Measurements from ENCODE around the gene DOK6.

The DOK6 gene

DNA sequence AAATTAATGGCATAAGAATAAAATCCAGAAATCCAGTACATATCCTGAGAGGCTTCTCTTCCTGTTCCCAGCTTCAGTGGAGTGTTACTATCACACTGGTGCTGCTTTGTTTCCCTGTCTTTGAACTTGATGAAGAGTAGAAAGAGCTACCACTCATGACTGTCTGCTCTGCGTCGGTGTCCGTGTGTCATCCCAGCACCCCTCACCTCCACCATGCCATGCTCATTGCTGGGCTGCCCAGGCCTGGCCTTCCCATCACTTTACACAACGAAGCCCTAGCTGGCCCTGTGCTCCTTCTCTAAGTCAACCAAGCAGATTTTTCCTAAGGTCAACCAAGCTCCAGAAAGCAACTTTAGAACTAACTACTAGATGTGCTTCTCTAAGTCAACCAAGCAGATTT is 215.4 kb downstream of the DOK6 start:
- H3K27me3 ChIP-seq (ENCODE audit: low read depth, low read length) = no peaks in the 10 kb centered on the region
- no peaks in the 10 kb centered on the region for H3K36me3 ChIP-seq (replicated peaks; ENCODE audit: low read depth, low read length)
- no peaks in the 10 kb centered on the region for H3K4me1 ChIP-seq (ENCODE audit: low read length)
- no peak overlapping the region for H3K27ac ChIP-seq (ENCODE audit: low read length)
- no peaks in the 10 kb centered on the region for H3K79me2 ChIP-seq (ENCODE audit: low read length)
- no peak overlapping the region for H3K4me2 ChIP-seq (ENCODE audit: low read length)
- H4K20me1 ChIP-seq (ENCODE audit: insufficient read depth, low read length) = no peaks in the 10 kb centered on the region
- no peak overlapping the region for H3K4me3 ChIP-seq (ENCODE audit: low read length)
- H2AFZ ChIP-seq (ENCODE audit: low read depth, low read length) = no peak overlapping the region
- TF ChIP-seq, protein P1, sequence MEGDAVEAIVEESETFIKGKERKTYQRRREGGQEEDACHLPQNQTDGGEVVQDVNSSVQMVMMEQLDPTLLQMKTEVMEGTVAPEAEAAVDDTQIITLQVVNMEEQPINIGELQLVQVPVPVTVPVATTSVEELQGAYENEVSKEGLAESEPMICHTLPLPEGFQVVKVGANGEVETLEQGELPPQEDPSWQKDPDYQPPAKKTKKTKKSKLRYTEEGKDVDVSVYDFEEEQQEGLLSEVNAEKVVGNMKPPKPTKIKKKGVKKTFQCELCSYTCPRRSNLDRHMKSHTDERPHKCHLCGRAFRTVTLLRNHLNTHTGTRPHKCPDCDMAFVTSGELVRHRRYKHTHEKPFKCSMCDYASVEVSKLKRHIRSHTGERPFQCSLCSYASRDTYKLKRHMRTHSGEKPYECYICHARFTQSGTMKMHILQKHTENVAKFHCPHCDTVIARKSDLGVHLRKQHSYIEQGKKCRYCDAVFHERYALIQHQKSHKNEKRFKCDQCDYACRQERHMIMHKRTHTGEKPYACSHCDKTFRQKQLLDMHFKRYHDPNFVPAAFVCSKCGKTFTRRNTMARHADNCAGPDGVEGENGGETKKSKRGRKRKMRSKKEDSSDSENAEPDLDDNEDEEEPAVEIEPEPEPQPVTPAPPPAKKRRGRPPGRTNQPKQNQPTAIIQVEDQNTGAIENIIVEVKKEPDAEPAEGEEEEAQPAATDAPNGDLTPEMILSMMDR (IDR thresholded peaks at IDR 0.05; ENCODE audit: low read depth, low read length) = no peak
- no peak for TF ChIP-seq EZH2phosphoT487 (IDR thresholded peaks at IDR 0.05; ENCODE audit: low read depth)
- no peak overlapping the region for H3K9ac ChIP-seq (ENCODE audit: low read length)
- no peaks in the 10 kb centered on the region for H3K9me3 ChIP-seq (ENCODE audit: insufficient read depth, low read length)

DNA sequence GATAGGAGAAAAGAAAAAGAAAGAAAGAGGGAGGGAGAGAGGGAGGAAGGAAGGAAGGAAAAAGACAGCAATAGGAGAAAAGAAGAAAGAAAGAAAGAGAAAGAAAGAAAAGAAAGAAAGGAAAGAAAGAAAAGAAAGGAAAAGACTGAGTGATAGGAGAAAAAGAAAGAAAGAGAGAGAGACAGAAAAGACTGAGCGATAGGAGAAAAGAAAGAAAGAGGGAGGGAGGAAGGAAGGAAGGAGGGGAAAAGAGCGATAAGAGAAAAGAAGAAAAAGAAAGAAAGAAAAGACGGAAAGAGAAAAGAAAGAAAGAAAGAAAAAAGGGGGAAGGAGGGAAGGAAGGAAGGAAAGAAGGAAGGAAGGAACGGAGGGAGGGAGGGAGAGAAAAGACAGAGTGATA is 216.7 kb downstream of the DOK6 start:
- Histone ChIP-seq H3K4me1 (ENCODE audit: low read length) (no peaks in the 10 kb centered on the region), H3K4me3 (ENCODE audit: low read length) (no peak overlapping the region), H3K36me3 (replicated peaks; ENCODE audit: low read depth, low read length) (no peaks in the 10 kb centered on the region), H3K9ac (ENCODE audit: low read length) (no peak overlapping the region), H3K27ac (ENCODE audit: low read length) (no peak overlapping the region), H3K79me2 (ENCODE audit: low read length) (no peaks in the 10 kb centered on the region), H2AFZ (ENCODE audit: low read depth, low read length) (no peak overlapping the region), H3K27me3 (ENCODE audit: low read depth, low read length) (no peaks in the 10 kb centered on the region), H4K20me1 (ENCODE audit: insufficient read depth, low read length) (no peaks in the 10 kb centered on the region), H3K9me3 (ENCODE audit: insufficient read depth, low read length) (no peaks in the 10 kb centered on the region), H3K4me2 (ENCODE audit: low read length) (no peak overlapping the region)
- TF ChIP-seq, protein P1 (IDR thresholded peaks at IDR 0.05; ENCODE audit: low read depth, low read length) = no peak
- no peak for TF ChIP-seq EZH2phosphoT487 (IDR thresholded peaks at IDR 0.05; ENCODE audit: low read depth)

DNA sequence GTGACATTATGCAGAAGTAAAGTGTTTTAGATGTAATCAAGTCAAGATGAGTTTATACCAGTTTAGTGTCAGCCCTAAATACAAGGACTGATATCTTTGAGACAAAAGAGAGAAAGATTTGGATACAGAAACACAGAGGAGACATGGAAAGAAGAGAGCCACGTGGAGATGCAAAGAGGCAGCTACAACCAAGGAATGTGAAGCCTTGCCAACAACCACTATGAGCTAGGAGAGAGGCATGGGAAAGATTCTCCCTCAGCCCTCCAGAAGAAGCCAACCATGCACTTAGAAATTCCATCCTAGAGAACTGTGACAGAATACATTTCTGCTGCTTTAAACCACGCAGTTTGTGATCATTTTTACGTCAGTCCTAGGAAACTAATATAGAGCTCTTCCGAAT is 217.2 kb downstream of the DOK6 start:
- Histone ChIP-seq H3K27ac (ENCODE audit: low read length) (no peak overlapping the region), H3K9me3 (ENCODE audit: insufficient read depth, low read length) (no peaks in the 10 kb centered on the region), H4K20me1 (ENCODE audit: insufficient read depth, low read length) (no peaks in the 10 kb centered on the region), H3K36me3 (replicated peaks; ENCODE audit: low read depth, low read length) (no peaks in the 10 kb centered on the region), H3K4me2 (ENCODE audit: low read length) (no peak overlapping the region), H3K27me3 (ENCODE audit: low read depth, low read length) (no peaks in the 10 kb centered on the region), H3K4me3 (ENCODE audit: low read length) (no peak overlapping the region), H3K4me1 (ENCODE audit: low read length) (no peaks in the 10 kb centered on the region), H2AFZ (ENCODE audit: low read depth, low read length) (no peak overlapping the region), H3K79me2 (ENCODE audit: low read length) (no peaks in the 10 kb centered on the region), H3K9ac (ENCODE audit: low read length) (no peak overlapping the region)
- no peak for TF ChIP-seq EZH2phosphoT487 (IDR thresholded peaks at IDR 0.05; ENCODE audit: low read depth)
- TF ChIP-seq, protein P1 (IDR thresholded peaks at IDR 0.05; ENCODE audit: low read depth, low read length) = no peak

DNA sequence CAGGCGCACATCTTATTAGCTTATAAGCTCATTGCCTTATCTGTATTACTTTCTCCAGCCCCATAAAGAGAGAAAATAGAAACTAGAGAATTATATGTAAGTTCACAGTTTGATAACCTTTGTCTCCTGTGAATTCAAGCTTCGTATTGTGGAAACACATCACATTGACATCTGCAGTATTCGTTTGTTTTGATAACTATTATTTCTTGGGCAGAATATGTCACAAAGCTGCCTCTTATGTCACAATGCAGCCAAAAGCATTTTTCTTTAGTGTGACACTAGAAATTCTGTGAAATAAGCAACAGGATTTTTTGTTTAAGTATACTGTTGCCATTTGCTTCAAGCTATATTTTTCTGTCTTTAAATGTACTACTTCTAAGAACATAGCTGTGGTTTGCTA is 221.5 kb downstream of the DOK6 start:
- TF ChIP-seq, protein P1 (IDR thresholded peaks at IDR 0.05; ENCODE audit: low read depth, low read length) = no peak
- TF ChIP-seq EZH2phosphoT487 (IDR thresholded peaks at IDR 0.05; ENCODE audit: low read depth) = no peak
- 0 out of 2 replicates have a peak overlapping the region, but pooled peaks have one; percentile 5 for H2AFZ ChIP-seq (ENCODE audit: low read depth, low read length)
- no peaks in the 10 kb centered on the region for H3K9me3 ChIP-seq (ENCODE audit: insufficient read depth, low read length)
- H3K27me3 ChIP-seq (ENCODE audit: low read depth, low read length) = no peaks in the 10 kb centered on the region
- H3K79me2 ChIP-seq (ENCODE audit: low read length) = no peaks in the 10 kb centered on the region
- H3K9ac ChIP-seq (ENCODE audit: low read length) = no peak overlapping the region
- no peak overlapping the region for H3K4me2 ChIP-seq (ENCODE audit: low read length)
- no peak overlapping the region for H3K4me3 ChIP-seq (ENCODE audit: low read length)
- H3K27ac ChIP-seq (ENCODE audit: low read length) = no peak overlapping the region
- H3K4me1 ChIP-seq (ENCODE audit: low read length) = no peaks in the 10 kb centered on the region
- H3K36me3 ChIP-seq (replicated peaks; ENCODE audit: low read depth, low read length) = no peaks in the 10 kb centered on the region
- H4K20me1 ChIP-seq (ENCODE audit: insufficient read depth, low read length) = no peaks in the 10 kb centered on the region

All from OCI-LY3 (cell line).